IPS DF 4.7 (cell line): ENCODE measurements around the gene KCND2.

Experiments used
- DNase-seq: peaks from one replicate; pipeline ENCODE4 v3.0.0-alpha.2; 2013; ENCODE audit warnings: low spot score; ENCODE audit errors: extremely low read depth

The KCND2 gene

GRCh38 chr7:120799147-120799546 is 526.2 kb downstream of the KCND2 start:
- DNase-seq: no peak
